ENCODE data around the gene EXOSC2.

Gene EXOSC2

GRCh38 chr9:130715270-130715669 is 21.7 kb downstream of the EXOSC2 start:
- Histone ChIP-seq H3K9me3 (no peaks in the 10 kb centered on the region), H3K4me3 (peak overlapping the region; percentile 96), H3K4me1 (peaks cover 3% of the 10 kb centered on the region; the same call in 1 of the 2 replicates), H3K27me3 (ENCODE audit: low read depth) (no peaks in the 10 kb centered on the region), H3K36me3 (replicated peaks) (no peaks in the 10 kb centered on the region)
- in situ Hi-C loops (cut with MboI; ENCODE audit: low sequenced_read_pairs), result no loop called here
- DNase-seq (ENCODE audit: low spot score in 2 of 2), result no peak

DNA sequence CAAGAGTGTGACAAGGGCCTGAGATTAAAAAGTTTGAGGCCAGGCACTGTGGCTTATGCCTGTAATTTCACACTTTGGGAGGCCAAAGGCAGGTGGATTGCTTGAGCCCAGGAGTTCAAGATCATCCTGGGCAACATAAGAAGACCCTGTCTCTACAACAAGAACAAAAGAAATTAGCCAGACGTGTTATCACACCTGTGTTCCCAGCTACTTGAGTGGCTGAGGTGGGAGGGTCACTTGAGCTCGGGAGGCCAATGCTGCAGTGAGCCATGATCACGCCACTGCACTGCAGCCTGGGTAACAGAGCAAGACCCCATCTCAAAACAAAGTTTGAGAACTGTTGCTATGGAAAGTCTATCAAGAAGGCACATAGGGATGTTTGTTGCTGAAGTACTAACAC is 25.0 kb downstream of the EXOSC2 start:
- H3K4me3 ChIP-seq, result no peak overlapping the region
- no peaks in the 10 kb centered on the region for H3K27me3 ChIP-seq (ENCODE audit: low read depth)
- H3K9me3 ChIP-seq, result no peaks in the 10 kb centered on the region
- no peaks in the 10 kb centered on the region for H3K4me1 ChIP-seq
- in situ Hi-C loops (cut with MboI; ENCODE audit: low sequenced_read_pairs), result no loop called here
- DNase-seq (ENCODE audit: low spot score in 2 of 2), result no peak
- no peaks in the 10 kb centered on the region for H3K36me3 ChIP-seq (replicated peaks)

GRCh38 chr9:130720762-130721161 is 27.2 kb downstream of the EXOSC2 start:
- H3K27me3 ChIP-seq (ENCODE audit: low read depth), result no peaks in the 10 kb centered on the region
- H3K4me3 ChIP-seq, result no peak overlapping the region
- H3K9me3 ChIP-seq, result no peaks in the 10 kb centered on the region
- H3K36me3 ChIP-seq (replicated peaks), result no peaks in the 10 kb centered on the region
- in situ Hi-C loops (cut with MboI; ENCODE audit: low sequenced_read_pairs), result no loop called here
- no peaks in the 10 kb centered on the region for H3K4me1 ChIP-seq
- DNase-seq (ENCODE audit: low spot score in 2 of 2), result no peak

GRCh38 chr9:130728721-130729120 is 35.1 kb downstream of the EXOSC2 start:
- no peak for DNase-seq (ENCODE audit: low spot score in 2 of 2)
- H3K36me3 ChIP-seq (replicated peaks), result no peaks in the 10 kb centered on the region
- in situ Hi-C loops (cut with MboI; ENCODE audit: low sequenced_read_pairs), result no loop called here
- H3K4me1 ChIP-seq, result peaks cover 12% of the 10 kb centered on the region
- H3K9me3 ChIP-seq, result no peaks in the 10 kb centered on the region
- H3K4me3 ChIP-seq, result no peak overlapping the region
- H3K27me3 ChIP-seq (ENCODE audit: low read depth), result no peaks in the 10 kb centered on the region

DNA sequence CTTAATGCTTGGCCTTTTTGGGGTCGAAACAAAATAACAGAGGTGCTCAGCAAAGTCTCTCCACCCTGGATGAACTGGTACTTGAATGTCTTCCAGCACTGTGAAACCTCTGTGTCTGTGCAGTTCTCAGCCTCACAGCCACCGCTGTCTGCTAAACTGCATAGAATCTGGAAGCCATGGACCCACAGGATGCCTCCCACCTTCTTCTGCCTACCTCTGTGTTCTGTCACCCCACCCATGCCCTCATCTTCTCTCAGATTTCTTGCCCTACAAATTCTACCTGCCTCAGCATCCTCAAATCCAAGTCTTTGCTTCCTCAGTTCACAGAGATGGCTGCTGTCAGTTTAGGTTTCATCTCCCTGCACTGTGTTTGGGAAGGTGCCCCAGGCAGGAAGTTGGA is 35.6 kb downstream of the EXOSC2 start:
- H3K9me3 ChIP-seq, result no peaks in the 10 kb centered on the region
- no peak overlapping the region for H3K4me3 ChIP-seq
- H3K4me1 ChIP-seq, result peaks cover 12% of the 10 kb centered on the region

GRCh38 chr9:130731355-130731754 is 37.8 kb downstream of the EXOSC2 start:
- H3K27me3 ChIP-seq (ENCODE audit: low read depth), result no peaks in the 10 kb centered on the region
- no peak for DNase-seq (ENCODE audit: low spot score in 2 of 2)
- H3K4me1 ChIP-seq, result peaks cover 12% of the 10 kb centered on the region
- H3K4me3 ChIP-seq, result no peak overlapping the region
- no peaks in the 10 kb centered on the region for H3K9me3 ChIP-seq
- in situ Hi-C loops (cut with MboI; ENCODE audit: low sequenced_read_pairs), result no loop called here
- H3K36me3 ChIP-seq (replicated peaks), result no peaks in the 10 kb centered on the region

More for the DNA sequence above, 35.6 kb downstream of the EXOSC2 start:
- in situ Hi-C loops (cut with MboI; ENCODE audit: low sequenced_read_pairs), result no loop called here
- no peak for DNase-seq (ENCODE audit: low spot score in 2 of 2)
- no peaks in the 10 kb centered on the region for H3K27me3 ChIP-seq (ENCODE audit: low read depth)
- no peaks in the 10 kb centered on the region for H3K36me3 ChIP-seq (replicated peaks)

GRCh38 chr9:130732136-130732535 is 38.6 kb downstream of the EXOSC2 start:
- no peak overlapping the region for H3K4me3 ChIP-seq
- DNase-seq (ENCODE audit: low spot score in 2 of 2), result no peak
- no peaks in the 10 kb centered on the region for H3K9me3 ChIP-seq
- in situ Hi-C loops (cut with MboI; ENCODE audit: low sequenced_read_pairs), result no loop called here
- no peaks in the 10 kb centered on the region for H3K27me3 ChIP-seq (ENCODE audit: low read depth)
- no peaks in the 10 kb centered on the region for H3K36me3 ChIP-seq (replicated peaks)
- peaks cover 12% of the 10 kb centered on the region for H3K4me1 ChIP-seq

- in situ Hi-C loops (cut with MboI; ENCODE audit: low sequenced_read_pairs), result no loop called here
Measured at GRCh38 chr9:130732793-130733221, 39.2 kb downstream of the EXOSC2 start.

GRCh38 chr9:130735566-130735965 is 42.0 kb downstream of the EXOSC2 start:
- in situ Hi-C loops (cut with MboI; ENCODE audit: low sequenced_read_pairs), result no loop called here
- H3K36me3 ChIP-seq (replicated peaks), result no peaks in the 10 kb centered on the region
- no peaks in the 10 kb centered on the region for H3K27me3 ChIP-seq (ENCODE audit: low read depth)
- DNase-seq (ENCODE audit: low spot score in 2 of 2), result no peak
- H3K4me3 ChIP-seq, result no peak overlapping the region
- peaks cover 19% of the 10 kb centered on the region for H3K4me1 ChIP-seq
- H3K9me3 ChIP-seq, result no peaks in the 10 kb centered on the region

More at GRCh38 chr9:130732793-130733221, 39.2 kb downstream of the EXOSC2 start:
- Histone ChIP-seq H3K27me3 (ENCODE audit: low read depth) (no peaks in the 10 kb centered on the region), H3K4me1 (peaks cover 12% of the 10 kb centered on the region), H3K4me3 (no peak overlapping the region), H3K9me3 (no peaks in the 10 kb centered on the region), H3K36me3 (replicated peaks) (no peaks in the 10 kb centered on the region)
- peak in 1 of 2 experiments; percentile 15 for DNase-seq (ENCODE audit: low spot score in 2 of 2)

DNA sequence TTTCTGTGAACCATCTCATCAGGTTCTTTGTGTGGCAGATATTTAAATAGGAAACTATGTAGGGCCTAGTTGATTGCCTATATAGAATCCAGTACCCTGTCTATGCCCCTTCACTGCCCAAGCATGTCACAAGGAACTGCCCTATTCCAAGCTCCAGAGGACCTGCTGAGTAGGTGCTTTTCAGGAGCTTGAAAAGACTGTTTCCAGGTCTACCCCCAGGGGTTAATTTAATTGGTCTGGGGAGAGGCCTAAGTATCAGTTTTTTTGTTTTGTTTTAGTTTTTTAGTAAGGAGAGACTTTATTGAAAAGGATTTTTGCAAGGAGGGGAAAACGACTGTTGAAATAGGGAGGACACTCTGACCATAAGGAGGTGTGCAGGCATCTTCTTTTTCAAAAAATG is 43.3 kb downstream of the EXOSC2 start:
- Histone ChIP-seq H3K36me3 (replicated peaks) (no peaks in the 10 kb centered on the region), H3K4me1 (peaks cover 13% of the 10 kb centered on the region), H3K4me3 (no peak overlapping the region), H3K27me3 (ENCODE audit: low read depth) (no peaks in the 10 kb centered on the region), H3K9me3 (no peaks in the 10 kb centered on the region)
- no peak for DNase-seq (ENCODE audit: low spot score in 2 of 2)
- in situ Hi-C loops (cut with MboI; ENCODE audit: low sequenced_read_pairs), result no loop called here

DNA sequence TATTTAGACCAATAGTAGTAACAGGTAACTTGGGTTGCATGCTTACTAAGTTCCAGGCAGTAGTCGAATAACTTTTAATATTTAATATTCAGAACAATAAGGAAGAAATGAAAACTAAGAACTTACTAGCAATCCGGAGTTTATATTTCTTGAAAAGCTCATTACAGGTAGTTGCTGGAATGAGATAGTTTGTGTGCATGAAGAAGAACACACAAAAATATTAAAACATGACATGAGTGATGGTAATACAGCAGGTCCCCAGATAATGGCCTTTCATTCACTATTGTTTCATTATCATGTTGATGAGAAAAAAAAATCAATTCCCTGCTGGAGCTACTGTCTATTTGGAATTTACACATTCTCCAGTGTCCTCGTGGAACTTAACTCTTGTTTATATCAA is 44.7 kb downstream of the EXOSC2 start:
- no peak for DNase-seq (ENCODE audit: low spot score in 2 of 2)
- H3K4me3 ChIP-seq, result no peak overlapping the region
- peaks cover 7% of the 10 kb centered on the region for H3K4me1 ChIP-seq
- no peaks in the 10 kb centered on the region for H3K36me3 ChIP-seq (replicated peaks)
- in situ Hi-C loops (cut with MboI; ENCODE audit: low sequenced_read_pairs), result no loop called here
- H3K27me3 ChIP-seq (ENCODE audit: low read depth), result no peaks in the 10 kb centered on the region
- H3K9me3 ChIP-seq, result no peaks in the 10 kb centered on the region

DNA sequence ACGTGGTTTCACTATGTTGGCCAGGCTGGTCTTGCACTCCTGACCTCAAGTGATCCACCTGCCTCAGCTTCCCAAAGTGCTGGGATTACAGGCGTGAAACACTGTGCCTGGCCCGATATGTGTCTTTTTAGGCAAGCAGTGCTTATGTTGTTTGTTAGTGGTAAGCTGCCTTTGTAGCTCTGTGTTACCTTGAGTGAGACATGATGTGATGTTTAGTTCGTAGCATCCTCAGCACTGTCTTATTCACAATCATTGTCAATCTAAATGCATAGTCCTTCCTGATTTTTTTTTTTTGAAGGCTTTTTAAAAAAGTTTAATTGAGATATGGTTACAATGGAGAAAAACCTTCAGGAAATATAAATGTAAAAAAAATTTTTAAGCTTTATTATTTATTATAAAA is 45.5 kb downstream of the EXOSC2 start:
- no peaks in the 10 kb centered on the region for H3K9me3 ChIP-seq
- no peaks in the 10 kb centered on the region for H3K27me3 ChIP-seq (ENCODE audit: low read depth)
- no peaks in the 10 kb centered on the region for H3K36me3 ChIP-seq (replicated peaks)
- H3K4me3 ChIP-seq, result no peak overlapping the region
- in situ Hi-C loops (cut with MboI; ENCODE audit: low sequenced_read_pairs), result no loop called here
- H3K4me1 ChIP-seq, result peaks cover 7% of the 10 kb centered on the region
- DNase-seq (ENCODE audit: low spot score in 2 of 2), result no peak

GRCh38 chr9:130740218-130741023 is 46.8 kb downstream of the EXOSC2 start:
- in situ Hi-C loops (cut with MboI; ENCODE audit: low sequenced_read_pairs), result no loop called here

GRCh38 chr9:130741024-130741305 is 47.4 kb downstream of the EXOSC2 start:
- in situ Hi-C loops (cut with MboI; ENCODE audit: low sequenced_read_pairs), result no loop called here
- peaks cover 12% of the 10 kb centered on the region for H3K4me1 ChIP-seq

More at GRCh38 chr9:130740218-130741023, 46.8 kb downstream of the EXOSC2 start:
- H3K4me3 ChIP-seq, result no peak overlapping the region
- H3K27me3 ChIP-seq (ENCODE audit: low read depth), result no peaks in the 10 kb centered on the region
- DNase-seq (ENCODE audit: low spot score in 2 of 2), result no peak
- peaks cover 8% of the 10 kb centered on the region for H3K4me1 ChIP-seq
- no peaks in the 10 kb centered on the region for H3K9me3 ChIP-seq
- no peaks in the 10 kb centered on the region for H3K36me3 ChIP-seq (replicated peaks)

More at GRCh38 chr9:130741024-130741305, 47.4 kb downstream of the EXOSC2 start:
- Histone ChIP-seq H3K27me3 (ENCODE audit: low read depth) (no peaks in the 10 kb centered on the region), H3K9me3 (no peaks in the 10 kb centered on the region), H3K36me3 (replicated peaks) (no peaks in the 10 kb centered on the region), H3K4me3 (no peak overlapping the region)
- DNase-seq (ENCODE audit: low spot score in 2 of 2), result no peak
